Measurements from ENCODE around the gene C19orf25. TPM values are rescaled to one million over a fixed set of nuclear protein-coding genes. Genes with fewer than 3 reads are reported as not detected.

C19orf25 gene
- total RNA-seq, 2 experiments from 2014 or later = 27.0 to 28.7 TPM

DNA sequence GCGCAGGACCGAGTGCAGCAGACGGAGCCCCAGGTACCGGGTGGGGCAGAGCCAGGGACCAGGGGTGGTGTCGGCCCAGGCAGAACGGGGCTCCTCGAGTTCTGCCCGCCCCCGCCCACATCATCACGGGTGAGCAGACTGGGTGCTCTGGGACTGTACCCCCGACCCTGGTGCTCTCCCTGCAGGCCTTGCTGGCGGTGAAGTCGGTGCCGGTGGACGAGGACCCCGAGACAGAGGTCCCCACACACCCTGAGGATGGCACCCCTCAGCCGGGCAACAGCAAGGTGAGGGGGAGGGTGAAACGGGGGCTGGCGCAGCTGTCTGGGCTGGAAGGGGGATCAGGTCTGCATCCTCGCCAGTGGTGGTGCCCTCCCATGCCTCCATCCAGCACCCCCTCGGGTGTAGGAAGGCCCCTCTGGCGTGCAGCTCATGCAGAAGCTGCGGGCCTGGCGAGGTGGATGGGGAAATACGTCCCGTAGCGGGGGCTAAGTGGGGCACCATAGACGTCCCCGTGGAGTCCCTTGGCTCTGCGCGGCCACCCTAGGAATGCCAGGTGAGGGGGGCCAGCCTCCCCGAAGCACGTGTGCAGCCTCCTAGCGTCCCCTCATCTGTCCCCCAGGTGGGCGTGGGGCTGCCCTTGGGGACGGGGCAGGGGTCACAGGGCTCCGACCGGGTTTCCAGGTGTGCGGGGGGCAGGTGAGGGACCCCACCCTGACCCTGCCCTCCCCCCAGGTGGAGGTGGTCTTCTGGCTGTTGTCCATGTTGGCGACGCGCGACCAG lies 22.7 kb downstream of the C19orf25 start:
- no peak for DNase-seq
- Mint-ChIP-seq H3K4me1 (peaks cover 8% of the 10 kb centered on the region), H3K27ac (no peak overlapping the region), H3K36me3 (peaks cover 7% of the 10 kb centered on the region), H3K9me3 (no peaks in the 10 kb centered on the region), H3K27me3 (peaks cover 64% of the 10 kb centered on the region), H3K4me3 (no peak overlapping the region)

DNA sequence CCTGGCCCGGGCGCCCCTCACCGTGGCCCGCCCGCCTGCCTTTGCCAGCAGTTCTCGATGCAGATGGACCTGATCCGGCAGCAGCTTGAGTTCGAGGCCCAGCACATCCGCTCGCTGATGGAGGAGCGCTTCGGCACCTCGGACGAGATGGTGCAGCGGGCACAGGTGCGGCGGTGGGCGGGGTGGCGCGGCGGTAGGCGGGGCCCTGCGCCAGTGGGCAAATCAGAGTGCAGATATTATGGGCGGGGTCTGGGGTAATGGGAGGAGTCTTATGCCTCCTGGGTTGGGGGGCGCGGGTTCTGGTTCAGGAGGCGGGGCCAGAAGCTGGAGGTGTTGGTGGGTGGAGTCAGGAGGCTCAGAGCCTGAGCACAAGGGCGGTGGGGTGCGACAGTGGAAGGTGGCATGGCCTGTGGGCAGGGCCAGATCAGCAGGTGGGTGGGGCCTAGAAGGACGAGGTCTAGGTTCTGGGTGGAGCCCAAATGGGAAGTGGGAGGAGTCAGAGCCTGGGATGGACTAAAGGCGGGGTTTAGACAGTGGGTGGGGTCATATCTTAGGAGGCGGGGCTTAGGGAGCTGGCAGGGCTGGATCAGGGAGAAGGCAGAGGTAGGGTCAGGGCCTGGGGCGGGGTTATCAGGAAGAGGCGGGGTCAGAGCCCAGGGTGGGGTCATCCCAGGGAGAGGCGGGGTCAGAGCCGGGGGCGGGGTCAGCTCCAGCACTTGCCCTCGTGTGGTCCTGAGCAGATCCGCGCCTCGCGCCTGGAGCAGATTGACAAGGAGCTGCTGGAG lies 23.5 kb downstream of the C19orf25 start:
- Mint-ChIP-seq H3K4me3 (no peak overlapping the region), H3K9me3 (no peaks in the 10 kb centered on the region), H3K36me3 (peaks cover 7% of the 10 kb centered on the region), H3K27me3 (peaks cover 72% of the 10 kb centered on the region), H3K4me1 (peaks cover 8% of the 10 kb centered on the region), H3K27ac (no peak overlapping the region)
- peak; percentile 69 for DNase-seq

DNA sequence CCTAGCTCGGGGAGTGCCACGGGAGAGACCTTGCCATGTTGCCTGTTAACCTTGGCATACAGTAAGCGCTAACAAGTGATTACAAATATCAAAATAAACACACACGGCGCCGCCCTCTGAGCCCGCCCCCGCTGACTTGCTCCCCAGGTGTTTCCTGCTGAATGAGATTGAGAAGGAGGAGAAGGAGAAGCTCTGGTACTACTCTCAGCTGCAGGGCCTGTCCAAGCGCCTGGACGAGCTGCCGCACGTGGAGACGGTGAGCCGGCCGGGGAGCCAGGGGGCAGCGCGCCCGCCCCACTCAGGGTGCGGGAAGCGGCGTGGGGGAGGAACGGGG lies 24.0 kb downstream of the C19orf25 start:
- Mint-ChIP-seq H3K4me1 (peaks cover 8% of the 10 kb centered on the region), H3K27me3 (peaks cover 75% of the 10 kb centered on the region), H3K27ac (no peak overlapping the region), H3K4me3 (no peak overlapping the region), H3K9me3 (no peaks in the 10 kb centered on the region), H3K36me3 (peaks cover 7% of the 10 kb centered on the region)
- no peak for DNase-seq

DNA sequence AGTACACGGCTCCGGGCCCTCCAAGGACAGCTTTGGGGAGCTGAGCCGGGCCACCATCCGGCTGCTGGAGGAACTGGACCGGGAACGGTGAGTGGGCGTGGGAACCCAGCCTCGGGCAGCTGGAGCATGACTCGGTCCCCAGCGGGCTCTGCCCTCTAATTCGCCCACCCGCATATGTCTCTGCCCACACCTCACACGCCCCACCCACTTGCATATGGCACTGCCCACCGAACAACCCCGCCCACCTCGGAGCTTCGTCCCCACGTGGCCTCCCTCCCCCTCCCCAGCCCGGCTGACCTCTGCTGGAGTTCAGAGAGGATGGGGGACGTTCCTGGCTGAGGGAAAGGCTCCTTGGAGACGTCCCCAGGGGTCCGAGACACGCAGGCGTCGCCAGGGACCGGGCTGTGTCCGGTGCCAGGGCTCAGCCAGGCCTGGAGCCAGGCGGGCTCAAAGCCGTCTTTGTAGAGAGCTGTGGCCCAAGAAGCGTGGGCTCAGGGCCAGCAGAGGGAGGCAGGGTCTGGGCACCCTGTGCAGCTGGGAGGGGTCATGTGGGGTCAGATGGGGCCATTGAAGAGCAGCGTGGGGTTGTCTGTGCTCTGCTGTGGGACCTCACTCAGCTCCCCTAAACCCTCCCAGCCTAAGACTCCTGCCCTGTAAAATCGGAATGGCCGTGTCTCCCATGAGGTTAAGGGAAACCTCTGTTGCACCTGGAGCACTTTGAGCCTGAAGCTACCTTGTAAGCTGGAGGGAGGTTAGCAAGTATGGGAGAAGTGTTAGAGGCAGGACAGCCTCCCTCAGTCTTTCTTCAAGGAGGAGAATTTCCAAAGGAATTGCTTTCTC lies 25.3 kb downstream of the C19orf25 start:
- DNase-seq = no peak
- H3K9me3 Mint-ChIP-seq = no peaks in the 10 kb centered on the region
- H3K4me3 Mint-ChIP-seq = no peak overlapping the region
- H3K27ac Mint-ChIP-seq = no peak overlapping the region
- H3K4me1 Mint-ChIP-seq = peaks cover 11% of the 10 kb centered on the region
- H3K27me3 Mint-ChIP-seq = peaks cover 81% of the 10 kb centered on the region
- peaks cover 4% of the 10 kb centered on the region for H3K36me3 Mint-ChIP-seq

DNA sequence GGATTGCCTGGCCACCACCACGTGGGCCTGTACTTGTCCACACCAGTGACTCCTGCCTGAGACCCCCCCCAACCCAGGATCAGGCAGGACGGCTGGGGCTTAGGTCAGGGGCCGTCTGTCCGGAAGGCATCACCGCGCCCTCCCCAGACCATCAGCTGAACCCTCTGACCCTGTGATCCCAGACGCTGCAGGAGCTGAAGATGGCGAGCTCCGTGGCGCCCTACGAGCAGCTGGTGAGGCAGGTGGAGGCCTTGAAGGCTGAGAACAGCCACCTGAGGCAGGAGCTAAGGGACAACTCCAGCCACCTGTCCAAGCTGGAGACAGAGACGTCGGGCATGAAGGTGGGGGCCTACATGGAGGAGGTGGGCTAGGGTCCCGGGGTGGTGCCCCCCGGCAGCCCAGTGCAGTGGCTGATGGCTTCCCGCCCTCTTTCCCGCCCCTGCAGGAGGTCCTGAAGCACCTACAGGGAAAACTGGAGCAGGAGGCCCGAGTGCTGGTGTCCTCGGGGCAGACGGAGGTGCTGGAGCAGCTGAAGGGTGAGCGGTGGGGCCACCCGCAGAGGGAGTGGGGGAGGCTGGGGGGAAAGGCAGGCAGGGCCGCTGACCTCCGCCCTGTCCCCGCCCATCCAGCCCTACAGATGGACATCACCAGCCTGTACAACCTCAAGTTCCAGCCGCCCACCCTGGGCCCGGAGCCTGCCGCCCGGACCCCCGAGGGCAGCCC lies 26.1 kb downstream of the C19orf25 start:
- H3K4me3 Mint-ChIP-seq = no peak overlapping the region
- H3K4me1 Mint-ChIP-seq = peaks cover 9% of the 10 kb centered on the region
- H3K9me3 Mint-ChIP-seq = no peaks in the 10 kb centered on the region
- H3K27me3 Mint-ChIP-seq = peaks cover 85% of the 10 kb centered on the region
- H3K36me3 Mint-ChIP-seq = peaks cover 4% of the 10 kb centered on the region
- no peak overlapping the region for H3K27ac Mint-ChIP-seq
- no peak for DNase-seq

DNA sequence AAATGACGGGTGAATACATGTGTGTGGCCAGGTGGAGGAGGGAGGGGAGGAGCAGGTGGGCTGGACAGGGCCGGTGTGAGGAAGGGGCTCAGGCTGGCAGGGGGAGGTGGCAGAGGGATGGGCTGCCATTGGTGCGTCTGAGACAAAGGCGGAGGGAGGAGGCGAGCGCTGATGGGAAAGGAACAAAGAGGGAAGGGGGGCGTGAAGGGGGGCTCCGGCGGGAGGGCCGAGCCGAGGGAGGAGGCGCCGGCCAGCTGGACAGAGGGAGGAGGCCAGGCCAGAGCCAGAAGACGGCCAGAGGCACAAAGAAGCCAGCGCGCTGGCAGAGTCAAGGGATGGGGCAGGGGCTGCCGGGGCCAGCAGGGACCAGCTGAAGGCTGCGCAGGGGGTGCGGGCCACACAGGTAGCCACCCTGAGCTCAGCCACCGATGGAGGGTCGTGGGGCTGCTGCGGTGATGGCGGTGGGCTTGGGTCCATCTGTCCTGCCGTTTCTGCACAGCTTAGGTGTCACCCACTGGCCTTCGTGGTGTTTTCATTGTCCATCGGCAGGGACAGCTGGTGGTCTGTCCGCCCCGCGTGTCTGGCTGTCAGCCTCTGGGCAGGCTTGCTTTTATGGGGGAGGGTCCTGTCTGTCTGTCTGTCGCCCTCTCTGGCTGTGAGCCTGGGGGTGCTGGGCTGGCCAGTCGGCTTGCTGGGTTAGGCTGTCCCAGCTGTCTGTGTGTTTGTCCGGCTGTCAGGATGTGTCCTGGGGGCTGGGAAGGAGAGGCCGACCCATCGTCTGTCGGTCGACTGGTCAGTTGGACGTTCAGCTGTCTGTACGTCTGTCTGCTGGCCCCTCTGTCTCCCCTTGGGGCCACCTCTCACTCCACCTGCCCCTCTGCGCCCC lies 26.9 kb downstream of the C19orf25 start:
- Mint-ChIP-seq H3K4me1 (peaks cover 9% of the 10 kb centered on the region), H3K36me3 (peaks cover 4% of the 10 kb centered on the region), H3K27ac (no peak overlapping the region), H3K27me3 (peaks cover 87% of the 10 kb centered on the region), H3K9me3 (no peaks in the 10 kb centered on the region), H3K4me3 (no peak overlapping the region)
- no peak for DNase-seq

DNA sequence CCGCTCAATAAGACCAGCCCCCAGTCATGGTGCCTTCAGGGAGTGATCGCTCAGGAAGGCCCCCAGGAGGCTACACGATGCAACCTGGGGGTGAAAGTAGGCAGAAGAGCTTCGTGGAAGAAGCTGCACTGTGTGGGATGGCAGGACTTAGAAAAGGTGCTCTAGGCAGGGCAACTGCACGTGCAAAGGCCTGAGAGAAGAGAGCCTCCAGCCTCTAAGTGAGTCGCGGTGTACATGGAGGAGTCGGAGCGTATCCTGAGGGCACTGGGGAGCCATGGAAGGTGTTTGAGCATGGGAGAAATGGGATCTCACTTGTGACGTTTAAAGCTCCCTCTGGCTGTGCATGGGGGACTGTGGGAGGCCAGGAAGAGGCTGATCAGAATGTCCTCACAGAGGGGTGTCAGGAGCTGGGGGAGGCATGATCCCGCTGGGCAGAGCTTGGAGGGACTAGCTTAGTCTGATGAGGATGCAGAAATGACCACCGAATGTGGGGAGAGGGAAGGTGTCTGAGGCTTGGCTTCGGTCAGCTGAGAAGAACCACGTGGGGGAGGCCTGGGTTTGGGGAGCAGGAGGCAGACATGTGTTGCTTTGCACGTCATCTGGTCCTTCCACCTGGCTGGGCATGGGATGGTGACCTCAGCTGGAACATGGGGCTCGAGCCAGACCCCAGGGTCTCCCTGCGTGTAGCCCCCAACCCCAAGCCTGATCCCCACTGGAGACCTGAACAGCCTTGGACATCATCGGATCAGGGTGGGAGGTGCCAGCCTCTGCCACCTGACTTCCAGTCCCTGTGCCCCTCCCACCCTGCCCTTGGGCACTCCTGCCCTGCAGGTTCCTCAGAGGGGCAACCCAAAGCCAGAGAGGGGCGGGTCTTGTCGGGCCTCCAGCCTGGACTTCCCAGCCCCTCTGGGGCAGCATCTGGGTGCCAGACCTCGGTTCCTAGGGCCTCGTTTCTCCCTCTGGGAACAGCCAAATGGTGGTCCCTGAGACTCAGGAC lies 28.0 kb downstream of the C19orf25 start:
- H3K9me3 Mint-ChIP-seq = no peaks in the 10 kb centered on the region
- H3K27ac Mint-ChIP-seq = no peak overlapping the region
- no peak overlapping the region for H3K4me3 Mint-ChIP-seq
- DNase-seq = no peak
- peaks cover 87% of the 10 kb centered on the region for H3K27me3 Mint-ChIP-seq
- peaks cover 4% of the 10 kb centered on the region for H3K36me3 Mint-ChIP-seq
- peaks cover 9% of the 10 kb centered on the region for H3K4me1 Mint-ChIP-seq

DNA sequence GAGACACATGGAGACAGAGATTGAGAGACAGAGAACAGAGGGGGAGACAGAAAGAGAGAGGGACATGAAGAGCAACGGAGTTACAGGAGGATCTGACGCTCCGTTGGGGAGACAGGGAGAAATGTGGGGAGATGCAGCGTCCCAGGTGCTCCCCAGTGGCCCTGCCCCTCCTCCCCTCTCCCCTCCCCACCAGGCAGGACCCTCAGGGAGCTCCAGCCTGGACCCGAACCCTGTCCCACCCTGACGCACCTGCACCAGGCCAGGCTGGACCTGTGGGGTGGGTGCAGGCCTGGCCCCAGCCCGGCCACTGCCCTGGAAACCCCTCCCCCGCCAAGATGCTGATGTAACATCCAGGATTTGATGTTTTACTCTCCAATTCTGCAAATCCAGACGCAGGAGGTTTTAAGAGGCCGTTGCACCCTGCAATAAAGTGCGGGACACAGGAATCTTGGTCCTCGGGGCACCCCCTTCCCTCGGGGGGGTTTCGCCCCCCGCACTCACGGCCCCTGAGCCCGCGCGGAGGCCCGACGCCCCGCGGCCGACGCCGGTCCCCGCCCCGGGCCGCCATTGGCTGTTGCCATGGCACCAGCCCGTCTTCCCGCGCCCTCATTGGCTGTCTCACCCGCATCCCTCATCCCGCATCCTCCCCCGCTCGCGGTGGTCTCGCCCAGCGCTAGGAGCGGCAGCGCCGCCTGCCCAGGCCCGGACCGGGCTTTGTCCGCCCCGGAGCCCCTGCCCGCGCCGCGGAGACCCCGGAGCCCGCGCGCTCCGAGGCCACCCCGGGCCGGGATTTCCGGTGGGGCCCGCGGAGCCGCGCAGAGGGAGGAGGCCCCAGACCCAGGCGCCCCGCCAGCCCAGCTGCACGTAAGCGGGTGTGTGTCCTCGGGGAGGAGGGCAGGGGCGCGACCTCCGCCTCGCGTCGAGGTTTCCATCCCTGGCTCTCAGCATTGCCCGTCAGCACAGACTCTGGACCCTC lies 29.3 kb downstream of the C19orf25 start, which contains the start of gene APC2:
TSS of gene APC2 (plus strand) at position 655 of the 976 bp plus-strand sequence. CDS start 2,881 bp downstream, outside the sequence.
- H3K27me3 Mint-ChIP-seq = peaks cover 74% of the 10 kb centered on the region

DNA sequence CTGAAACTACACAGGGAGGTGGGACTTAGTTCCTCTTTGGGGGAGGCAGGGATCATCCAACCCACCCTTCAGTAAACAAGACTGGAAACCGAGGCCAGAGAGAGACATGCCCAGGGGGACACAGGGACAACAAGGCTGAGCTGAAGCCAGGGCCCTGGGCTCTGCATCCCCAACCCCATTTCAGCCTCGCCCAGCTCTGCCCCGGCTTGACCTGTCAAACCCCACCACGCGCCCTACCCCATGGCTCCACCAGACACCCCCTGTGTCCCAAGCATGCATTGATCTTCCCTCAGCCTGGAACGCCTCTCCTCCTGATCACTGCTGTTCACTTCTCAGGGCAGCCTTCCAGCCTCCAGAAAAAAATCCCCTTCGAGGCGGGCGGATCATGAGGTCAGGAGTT lies 31.1 kb downstream of the C19orf25 start:
- Mint-ChIP-seq H3K4me3 (no peak overlapping the region), H3K36me3 (no peaks in the 10 kb centered on the region), H3K27me3 (peaks cover 59% of the 10 kb centered on the region), H3K4me1 (peaks cover 10% of the 10 kb centered on the region), H3K27ac (no peak overlapping the region), H3K9me3 (no peaks in the 10 kb centered on the region)
- no peak for DNase-seq

More for the DNA sequence above, 29.3 kb downstream of the C19orf25 start, which contains the start of gene APC2:
- Mint-ChIP-seq H3K9me3 (no peaks in the 10 kb centered on the region), H3K27ac (peak within 1 kb of the TSS; percentile 4), H3K4me1 (peaks cover 8% of the 10 kb centered on the region), H3K36me3 (no peaks in the 10 kb centered on the region), H3K4me3 (no peak within 1 kb of the TSS)
- DNase-seq = peak; percentile 50

DNA sequence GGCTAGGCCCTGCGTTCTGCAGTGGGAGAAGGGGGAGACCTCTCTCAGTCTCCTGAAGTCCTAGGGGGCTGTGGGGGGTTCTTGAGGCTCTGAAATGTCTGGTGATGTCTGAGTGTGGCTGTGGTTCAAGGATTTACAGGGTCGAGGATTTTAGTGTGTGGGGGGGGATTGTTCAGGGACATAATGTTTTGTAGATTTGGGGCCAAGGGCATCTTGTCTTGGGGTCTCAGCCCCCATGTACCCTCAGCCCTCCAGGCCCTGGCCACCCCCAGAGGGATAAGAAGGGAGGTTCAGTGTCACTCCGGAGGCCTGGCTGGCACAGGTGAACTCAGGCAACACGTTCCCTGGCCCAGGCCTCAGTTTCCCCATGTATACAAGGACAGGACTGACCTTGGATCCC lies 31.5 kb downstream of the C19orf25 start:
- H3K27me3 Mint-ChIP-seq = peaks cover 54% of the 10 kb centered on the region
- DNase-seq = no peak
- no peak overlapping the region for H3K4me3 Mint-ChIP-seq
- H3K27ac Mint-ChIP-seq = no peak overlapping the region
- H3K36me3 Mint-ChIP-seq = peaks cover 3% of the 10 kb centered on the region
- no peaks in the 10 kb centered on the region for H3K9me3 Mint-ChIP-seq
- peaks cover 14% of the 10 kb centered on the region for H3K4me1 Mint-ChIP-seq

DNA sequence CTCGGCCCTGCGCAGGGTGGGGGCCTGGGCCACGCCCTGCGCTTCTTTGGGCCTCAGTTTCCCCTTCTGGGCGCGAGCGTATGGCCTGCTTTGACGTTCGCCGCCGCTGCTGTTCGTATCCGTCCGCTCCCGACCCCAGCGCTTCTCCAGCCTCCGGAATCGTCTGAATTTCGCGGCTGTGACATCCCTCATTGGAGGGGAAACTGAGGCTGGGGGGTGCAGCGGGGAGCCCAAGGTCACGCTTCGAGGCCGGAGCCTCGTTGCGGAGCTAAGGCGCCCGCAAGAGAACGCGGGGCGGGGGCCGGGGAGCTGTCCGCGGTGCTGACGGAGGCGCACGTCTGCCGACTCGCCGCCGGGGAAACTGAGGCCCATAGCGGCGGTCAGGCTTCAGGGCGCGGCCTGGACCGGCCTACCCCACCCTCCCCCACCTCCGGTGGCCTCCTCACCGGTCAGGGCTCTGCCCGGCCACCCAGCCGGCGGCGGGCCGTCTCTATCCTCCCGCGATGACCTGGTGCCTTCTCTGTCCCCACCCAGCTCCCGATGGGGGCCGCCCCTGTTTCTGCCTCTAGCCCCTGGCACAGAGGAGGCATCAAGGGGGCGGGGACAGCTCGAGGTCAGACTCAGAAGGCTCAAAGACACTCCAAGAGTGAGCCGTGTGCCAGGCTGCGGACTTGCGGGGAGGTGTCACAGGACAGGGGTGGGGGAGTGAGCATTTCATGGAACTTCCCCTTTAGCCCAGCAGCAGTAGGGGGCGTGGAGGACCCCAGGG lies 32.1 kb downstream of the C19orf25 start:
- H3K27ac Mint-ChIP-seq = no peak overlapping the region
- H3K27me3 Mint-ChIP-seq = peaks cover 48% of the 10 kb centered on the region
- peaks cover 18% of the 10 kb centered on the region for H3K4me1 Mint-ChIP-seq
- H3K4me3 Mint-ChIP-seq = no peak overlapping the region
- H3K9me3 Mint-ChIP-seq = no peaks in the 10 kb centered on the region
- no peak for DNase-seq
- H3K36me3 Mint-ChIP-seq = peaks cover 9% of the 10 kb centered on the region

All from activated naive CD8-positive, alpha-beta T cell treated with anti-CD3 and anti-CD28 coated beads for 36 hours (primary cell).